H1 (cell line): Measurements from ENCODE around the gene PREX1. TPM values are rescaled to one million over a fixed set of nuclear protein-coding genes. Genes with fewer than 3 reads are reported as not detected.

Experiments used
- ATF2 ChIP-seq: IDR thresholded peaks from 2 replicates; pipeline ENCODE4 v1.6.1; 2012; ENCODE audit warnings: low read length, inconsistent platforms
- CBX5 ChIP-seq: fragments of 300-800, 300-1000 bp; sonication (generic); IDR thresholded peaks from 2 replicates; pipeline ENCODE4 v1.7.1; 2016; ENCODE audit warnings: antibody characterized with exemption, low read length, low read depth
- HDAC6 ChIP-seq: IDR thresholded peaks from one replicate; pipeline ENCODE4 v1.7.1; 2012; ENCODE audit warnings: low read depth, mild to moderate bottlenecking, inconsistent platforms, low read length, moderate library complexity
- JUN ChIP-seq: IDR thresholded peaks from 2 replicates; pipeline ENCODE4 v1.6.1; 2011; ENCODE audit warnings: low read depth, mild to moderate bottlenecking, improper control_type of control experiment, low read length
- KDM4A ChIP-seq: IDR thresholded peaks from one replicate; pipeline ENCODE4 v1.7.1; 2012; ENCODE audit warnings: low read depth, mild to moderate bottlenecking, moderate library complexity, low read length, inconsistent platforms; ENCODE audit not compliant: severe bottlenecking
- SIN3A ChIP-seq, 2 experiments: IDR thresholded peaks in 1 of 2; conservative IDR thresholded peaks in 1 of 2; 2 replicates each; pipeline ENCODE4 v1.6.1; 2011 to 2012; ENCODE audit warnings: low read length in 2 of 2, improper control_type of control experiment in 1 of 2, low read depth in 1 of 2, mild to moderate bottlenecking in 1 of 2
- SIRT6 ChIP-seq: IDR thresholded peaks from one replicate; pipeline ENCODE4 v1.7.1; 2012; ENCODE audit warnings: low read length, inconsistent platforms
- TBP ChIP-seq: IDR thresholded peaks from 2 replicates; pipeline ENCODE4 v1.6.1; 2011; ENCODE audit warnings: low read depth, low read length, improper control_type of control experiment
- polyA plus RNA-seq, 7 experiments: library from polyadenylated mRNA; depleted of rRNA in 3 of 7; stranded (reverse) in 5 of 7; unstranded in 2 of 7; fragments of >200 nt in 5 of 7; fragments of 200-250 nt in 2 of 7; gene quantifications; 1 replicate in 5 of 7; 2 replicates in 1 of 7; 4 replicates in 1 of 7; pipeline versions ENCODE4 v1.2.1 to v1.2.3, GENCODE V29; 2011 to 2013; ENCODE audit warnings: missing spikeins in 2 of 7, mixed read lengths in 2 of 7
- total RNA-seq: library from RNA; stranded (reverse); fragmentation: NEBNext Ultra II Directional; extraction: Animal tissue kit (Norgen Biotek cat#: 25700); gene quantifications from 2 replicates; pipeline ENCODE4 v1.2.1, GENCODE V29; 2021
- TF ChIP-seq, protein P1 (sequence below): fragments of 300-600 bp; sonication (generic); IDR thresholded peaks from 2 replicates; pipeline ENCODE4 v1.7.1; 2012; ENCODE audit warnings: low read length, moderate library complexity, mild to moderate bottlenecking, inconsistent platforms; ENCODE audit not compliant: insufficient replicate concordance

The PREX1 gene
- total and polyA plus RNA-seq, 2 of the 8 experiments (the other 6 are each of a cell fraction or from before 2014, with no cell fraction given) = 10.7 to 12.8 TPM

DNA sequence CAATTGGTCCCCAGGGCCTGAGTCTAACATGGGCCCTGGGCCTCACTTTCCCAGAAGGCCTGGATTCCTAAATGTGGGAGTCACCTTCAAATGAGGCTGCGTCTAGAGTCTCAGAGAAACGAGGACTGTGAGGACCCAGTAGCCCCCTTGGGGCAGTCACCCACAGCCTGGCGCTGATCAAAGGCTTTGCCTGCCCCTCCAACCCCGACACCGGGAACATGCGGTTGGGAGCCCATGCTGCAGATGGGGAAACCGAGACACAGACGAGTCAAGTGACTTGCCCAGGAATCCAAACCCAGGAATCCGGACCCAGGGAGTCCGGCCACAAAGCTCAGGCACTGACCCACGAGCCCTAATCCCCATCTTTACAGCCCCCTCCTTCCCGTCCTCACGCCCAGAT, 209.7 kb downstream of the PREX1 start (continued):
- TF ChIP-seq, protein P1, sequence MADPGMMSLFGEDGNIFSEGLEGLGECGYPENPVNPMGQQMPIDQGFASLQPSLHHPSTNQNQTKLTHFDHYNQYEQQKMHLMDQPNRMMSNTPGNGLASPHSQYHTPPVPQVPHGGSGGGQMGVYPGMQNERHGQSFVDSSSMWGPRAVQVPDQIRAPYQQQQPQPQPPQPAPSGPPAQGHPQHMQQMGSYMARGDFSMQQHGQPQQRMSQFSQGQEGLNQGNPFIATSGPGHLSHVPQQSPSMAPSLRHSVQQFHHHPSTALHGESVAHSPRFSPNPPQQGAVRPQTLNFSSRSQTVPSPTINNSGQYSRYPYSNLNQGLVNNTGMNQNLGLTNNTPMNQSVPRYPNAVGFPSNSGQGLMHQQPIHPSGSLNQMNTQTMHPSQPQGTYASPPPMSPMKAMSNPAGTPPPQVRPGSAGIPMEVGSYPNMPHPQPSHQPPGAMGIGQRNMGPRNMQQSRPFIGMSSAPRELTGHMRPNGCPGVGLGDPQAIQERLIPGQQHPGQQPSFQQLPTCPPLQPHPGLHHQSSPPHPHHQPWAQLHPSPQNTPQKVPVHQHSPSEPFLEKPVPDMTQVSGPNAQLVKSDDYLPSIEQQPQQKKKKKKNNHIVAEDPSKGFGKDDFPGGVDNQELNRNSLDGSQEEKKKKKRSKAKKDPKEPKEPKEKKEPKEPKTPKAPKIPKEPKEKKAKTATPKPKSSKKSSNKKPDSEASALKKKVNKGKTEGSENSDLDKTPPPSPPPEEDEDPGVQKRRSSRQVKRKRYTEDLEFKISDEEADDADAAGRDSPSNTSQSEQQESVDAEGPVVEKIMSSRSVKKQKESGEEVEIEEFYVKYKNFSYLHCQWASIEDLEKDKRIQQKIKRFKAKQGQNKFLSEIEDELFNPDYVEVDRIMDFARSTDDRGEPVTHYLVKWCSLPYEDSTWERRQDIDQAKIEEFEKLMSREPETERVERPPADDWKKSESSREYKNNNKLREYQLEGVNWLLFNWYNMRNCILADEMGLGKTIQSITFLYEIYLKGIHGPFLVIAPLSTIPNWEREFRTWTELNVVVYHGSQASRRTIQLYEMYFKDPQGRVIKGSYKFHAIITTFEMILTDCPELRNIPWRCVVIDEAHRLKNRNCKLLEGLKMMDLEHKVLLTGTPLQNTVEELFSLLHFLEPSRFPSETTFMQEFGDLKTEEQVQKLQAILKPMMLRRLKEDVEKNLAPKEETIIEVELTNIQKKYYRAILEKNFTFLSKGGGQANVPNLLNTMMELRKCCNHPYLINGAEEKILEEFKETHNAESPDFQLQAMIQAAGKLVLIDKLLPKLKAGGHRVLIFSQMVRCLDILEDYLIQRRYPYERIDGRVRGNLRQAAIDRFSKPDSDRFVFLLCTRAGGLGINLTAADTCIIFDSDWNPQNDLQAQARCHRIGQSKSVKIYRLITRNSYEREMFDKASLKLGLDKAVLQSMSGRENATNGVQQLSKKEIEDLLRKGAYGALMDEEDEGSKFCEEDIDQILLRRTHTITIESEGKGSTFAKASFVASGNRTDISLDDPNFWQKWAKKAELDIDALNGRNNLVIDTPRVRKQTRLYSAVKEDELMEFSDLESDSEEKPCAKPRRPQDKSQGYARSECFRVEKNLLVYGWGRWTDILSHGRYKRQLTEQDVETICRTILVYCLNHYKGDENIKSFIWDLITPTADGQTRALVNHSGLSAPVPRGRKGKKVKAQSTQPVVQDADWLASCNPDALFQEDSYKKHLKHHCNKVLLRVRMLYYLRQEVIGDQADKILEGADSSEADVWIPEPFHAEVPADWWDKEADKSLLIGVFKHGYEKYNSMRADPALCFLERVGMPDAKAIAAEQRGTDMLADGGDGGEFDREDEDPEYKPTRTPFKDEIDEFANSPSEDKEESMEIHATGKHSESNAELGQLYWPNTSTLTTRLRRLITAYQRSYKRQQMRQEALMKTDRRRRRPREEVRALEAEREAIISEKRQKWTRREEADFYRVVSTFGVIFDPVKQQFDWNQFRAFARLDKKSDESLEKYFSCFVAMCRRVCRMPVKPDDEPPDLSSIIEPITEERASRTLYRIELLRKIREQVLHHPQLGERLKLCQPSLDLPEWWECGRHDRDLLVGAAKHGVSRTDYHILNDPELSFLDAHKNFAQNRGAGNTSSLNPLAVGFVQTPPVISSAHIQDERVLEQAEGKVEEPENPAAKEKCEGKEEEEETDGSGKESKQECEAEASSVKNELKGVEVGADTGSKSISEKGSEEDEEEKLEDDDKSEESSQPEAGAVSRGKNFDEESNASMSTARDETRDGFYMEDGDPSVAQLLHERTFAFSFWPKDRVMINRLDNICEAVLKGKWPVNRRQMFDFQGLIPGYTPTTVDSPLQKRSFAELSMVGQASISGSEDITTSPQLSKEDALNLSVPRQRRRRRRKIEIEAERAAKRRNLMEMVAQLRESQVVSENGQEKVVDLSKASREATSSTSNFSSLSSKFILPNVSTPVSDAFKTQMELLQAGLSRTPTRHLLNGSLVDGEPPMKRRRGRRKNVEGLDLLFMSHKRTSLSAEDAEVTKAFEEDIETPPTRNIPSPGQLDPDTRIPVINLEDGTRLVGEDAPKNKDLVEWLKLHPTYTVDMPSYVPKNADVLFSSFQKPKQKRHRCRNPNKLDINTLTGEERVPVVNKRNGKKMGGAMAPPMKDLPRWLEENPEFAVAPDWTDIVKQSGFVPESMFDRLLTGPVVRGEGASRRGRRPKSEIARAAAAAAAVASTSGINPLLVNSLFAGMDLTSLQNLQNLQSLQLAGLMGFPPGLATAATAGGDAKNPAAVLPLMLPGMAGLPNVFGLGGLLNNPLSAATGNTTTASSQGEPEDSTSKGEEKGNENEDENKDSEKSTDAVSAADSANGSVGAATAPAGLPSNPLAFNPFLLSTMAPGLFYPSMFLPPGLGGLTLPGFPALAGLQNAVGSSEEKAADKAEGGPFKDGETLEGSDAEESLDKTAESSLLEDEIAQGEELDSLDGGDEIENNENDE = no peak
- TF ChIP-seq HDAC6 (no peak), JUN (no peak), ATF2 (no peak), CBX5 (no peak), SIRT6 (no peak), SIN3A (conservative IDR thresholded peaks at IDR 0.05 in 1 of 2, IDR thresholded peaks at IDR 0.05 in 1 of 2; ENCODE audit: low read depth in 1 of 2, low read length in 2 of 2) (no peak), TBP (no peak), KDM4A (no peak)
